GM13977 (cell line): Measurements from ENCODE around the gene TK2.
"Not testable (repeated sequence)": the region's sequence is repeated elsewhere in the genome, so short reads cannot be mapped to it uniquely, and the experiment has no call there.

Source experiments
- DNase-seq: peaks from one replicate; pipeline ENCODE4 v3.0.0; 2012; ENCODE audit warnings: low spot score
- in situ Hi-C: fragments of 300-500 bp; cut with MboI; formaldehyde crosslinking; loops from one replicate; pipeline ENCODE4 v1.12.0; 2022; ENCODE audit warnings: low sequenced_read_pairs, low pct_unique_long_range_greater_than_20kb, mixed read lengths, inconsistent platforms; ENCODE audit not compliant: unreplicated experiment
- TF ChIP-seq, protein P1 (sequence below): IDR thresholded peaks from 2 replicates; pipeline ENCODE4 v1.5.1; 2012; ENCODE audit warnings: mild to moderate bottlenecking, control low read depth; ENCODE audit not compliant: insufficient read depth; ENCODE audit errors: extremely low read depth, missing control alignments

TK2 gene

DNA sequence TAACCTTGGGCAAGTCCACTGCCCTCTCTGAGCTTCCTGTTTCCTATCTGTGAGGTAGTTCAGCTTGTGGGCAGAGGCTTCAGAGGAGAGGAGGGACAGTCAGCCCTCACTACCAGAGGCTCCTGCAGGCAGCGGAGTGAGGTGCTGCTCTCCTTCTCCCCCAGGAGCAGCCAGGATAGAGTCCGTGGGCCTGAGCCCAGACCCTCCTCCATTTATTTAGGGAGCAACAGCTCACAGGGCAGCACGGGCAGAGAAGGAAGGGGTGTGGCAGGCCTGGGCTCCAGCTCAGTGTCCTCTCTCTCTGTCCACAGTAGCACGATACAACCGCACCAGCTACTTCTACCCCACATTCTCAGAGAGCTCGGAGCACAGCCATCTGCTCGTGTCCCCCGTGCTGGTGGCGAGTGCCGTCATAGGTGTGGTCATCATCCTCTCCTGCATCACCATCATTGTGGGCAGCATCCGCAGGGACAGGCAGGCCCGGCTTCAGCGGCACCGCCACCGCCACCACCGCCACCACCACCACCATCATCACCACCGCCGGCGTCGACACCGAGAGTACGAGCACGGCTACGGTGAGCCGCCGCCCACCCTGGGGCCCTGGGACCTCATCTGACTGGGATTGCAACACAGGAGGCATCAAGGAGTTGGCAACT, 80.5 kb downstream of the TK2 start:
- TF ChIP-seq, protein P1, sequence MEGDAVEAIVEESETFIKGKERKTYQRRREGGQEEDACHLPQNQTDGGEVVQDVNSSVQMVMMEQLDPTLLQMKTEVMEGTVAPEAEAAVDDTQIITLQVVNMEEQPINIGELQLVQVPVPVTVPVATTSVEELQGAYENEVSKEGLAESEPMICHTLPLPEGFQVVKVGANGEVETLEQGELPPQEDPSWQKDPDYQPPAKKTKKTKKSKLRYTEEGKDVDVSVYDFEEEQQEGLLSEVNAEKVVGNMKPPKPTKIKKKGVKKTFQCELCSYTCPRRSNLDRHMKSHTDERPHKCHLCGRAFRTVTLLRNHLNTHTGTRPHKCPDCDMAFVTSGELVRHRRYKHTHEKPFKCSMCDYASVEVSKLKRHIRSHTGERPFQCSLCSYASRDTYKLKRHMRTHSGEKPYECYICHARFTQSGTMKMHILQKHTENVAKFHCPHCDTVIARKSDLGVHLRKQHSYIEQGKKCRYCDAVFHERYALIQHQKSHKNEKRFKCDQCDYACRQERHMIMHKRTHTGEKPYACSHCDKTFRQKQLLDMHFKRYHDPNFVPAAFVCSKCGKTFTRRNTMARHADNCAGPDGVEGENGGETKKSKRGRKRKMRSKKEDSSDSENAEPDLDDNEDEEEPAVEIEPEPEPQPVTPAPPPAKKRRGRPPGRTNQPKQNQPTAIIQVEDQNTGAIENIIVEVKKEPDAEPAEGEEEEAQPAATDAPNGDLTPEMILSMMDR, result no peak
- DNase-seq, result no peak
- in situ Hi-C loops, result no loop called here

DNA sequence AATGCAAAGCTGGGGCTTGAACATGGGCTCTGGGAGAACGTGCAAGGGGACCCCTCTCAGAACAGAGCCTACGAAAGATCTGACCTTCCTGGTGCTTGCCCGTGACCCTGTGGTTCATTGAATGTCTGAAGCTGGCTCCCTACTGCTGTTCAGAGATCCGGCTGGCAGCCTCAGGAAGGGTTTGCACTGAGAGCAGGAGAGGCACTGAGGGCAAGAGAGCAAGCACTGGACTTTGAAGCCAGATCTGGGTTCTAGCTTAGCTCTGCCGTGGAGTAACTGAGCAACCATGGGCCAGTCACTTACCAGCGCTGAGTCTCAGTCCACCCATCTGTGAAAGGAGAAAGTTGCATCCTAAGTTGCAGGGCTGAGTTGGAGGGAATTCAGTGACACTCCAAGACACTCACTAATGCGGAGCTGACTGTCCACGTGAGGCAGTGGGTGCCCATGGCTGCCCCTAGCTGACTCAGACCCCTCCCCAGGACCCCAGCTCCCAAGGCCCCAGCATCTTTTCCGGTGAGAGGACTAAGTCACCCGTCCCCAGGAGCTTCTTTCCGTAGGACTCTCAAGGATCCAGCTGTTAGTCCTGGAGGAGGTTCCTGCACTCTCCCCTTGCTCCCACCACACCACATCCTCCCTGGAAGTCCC, 81.5 kb downstream of the TK2 start:
- in situ Hi-C loops, result no loop called here
- no peak for DNase-seq
- TF ChIP-seq, protein P1, result no peak

DNA sequence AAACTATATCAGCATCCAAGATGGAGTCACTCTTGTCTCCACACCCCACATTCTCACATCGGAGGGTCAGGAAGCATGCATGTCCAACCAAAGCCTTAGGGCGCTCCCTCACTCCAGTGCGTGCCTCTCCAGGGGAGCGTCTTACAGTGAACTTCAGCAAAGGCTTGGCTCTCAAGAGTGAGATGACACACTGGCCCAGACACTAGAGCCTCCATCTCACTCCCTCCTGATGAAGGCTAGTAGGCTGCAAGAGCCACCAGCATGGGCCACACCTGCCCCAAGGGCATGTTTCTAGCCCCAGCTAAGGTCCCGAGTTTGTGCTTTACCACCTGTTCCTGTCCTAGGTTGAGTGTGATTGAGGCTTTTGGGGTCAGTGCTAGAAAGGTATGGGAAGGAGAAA, 82.3 kb downstream of the TK2 start:
- DNase-seq, result no peak
- in situ Hi-C loops, result no loop called here
- TF ChIP-seq, protein P1, result no peak

DNA sequence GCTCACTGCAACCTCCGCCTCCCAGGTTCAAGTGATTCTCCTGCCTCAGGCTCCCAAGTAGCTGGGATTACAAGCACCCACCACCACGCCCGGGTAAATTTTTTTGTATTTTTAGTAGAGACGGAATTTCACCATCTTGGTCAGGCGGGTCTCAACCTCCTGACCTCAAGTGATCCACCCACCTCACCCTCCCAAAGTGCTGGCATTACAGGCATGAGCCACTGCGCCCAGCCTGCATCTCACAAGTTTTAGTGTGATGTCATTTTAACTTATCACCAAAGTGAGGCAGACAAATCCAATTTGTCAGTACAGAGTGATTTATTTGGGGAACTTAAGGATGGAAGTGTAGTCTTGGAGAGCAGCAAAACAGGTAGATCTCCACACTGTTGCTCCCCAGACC, 83.3 kb downstream of the TK2 start:
- DNase-seq, in situ Hi-C loops: not testable (repeated sequence)

DNA sequence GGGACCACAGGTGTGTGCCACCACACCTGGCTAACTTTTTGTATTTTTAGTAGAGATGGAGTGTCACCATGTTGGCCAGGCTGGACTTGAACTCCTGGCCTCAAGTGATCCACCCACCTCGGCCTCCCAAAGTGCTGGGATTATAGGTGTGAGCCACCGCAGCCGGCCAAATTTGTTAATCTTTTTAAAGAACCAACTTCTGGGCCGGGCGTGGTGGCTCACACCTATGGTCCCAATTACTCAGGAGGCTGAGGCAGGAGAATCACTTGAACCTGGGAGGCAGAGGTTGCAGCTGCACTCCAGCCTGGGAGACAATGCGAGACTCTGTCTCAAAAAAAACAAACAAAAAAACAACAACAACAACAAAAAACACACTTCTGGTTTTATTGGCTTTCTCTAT, 84.0 kb downstream of the TK2 start:
- DNase-seq, in situ Hi-C loops: not testable (repeated sequence)

DNA sequence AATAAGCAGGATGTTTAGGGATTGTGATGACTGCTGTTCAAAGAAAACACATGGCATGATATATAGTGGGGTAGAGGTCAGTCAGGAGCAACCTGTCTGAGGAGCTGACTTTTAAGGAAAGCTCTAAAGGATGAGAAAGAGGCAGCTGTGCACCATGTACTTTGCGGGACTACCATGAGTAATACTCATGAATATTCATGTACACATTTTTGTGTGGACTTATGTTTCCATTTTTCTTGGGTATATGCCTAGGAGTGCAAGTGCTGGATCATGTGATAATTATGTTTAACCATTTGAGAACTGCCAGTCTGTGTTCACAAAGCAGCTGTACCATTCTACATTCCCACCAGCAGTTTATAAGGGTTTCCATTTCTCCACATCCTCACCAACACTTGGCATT, 87.0 kb downstream of the TK2 start:
- TF ChIP-seq, protein P1, result no peak
- no peak for DNase-seq
- in situ Hi-C loops, result no loop called here

DNA sequence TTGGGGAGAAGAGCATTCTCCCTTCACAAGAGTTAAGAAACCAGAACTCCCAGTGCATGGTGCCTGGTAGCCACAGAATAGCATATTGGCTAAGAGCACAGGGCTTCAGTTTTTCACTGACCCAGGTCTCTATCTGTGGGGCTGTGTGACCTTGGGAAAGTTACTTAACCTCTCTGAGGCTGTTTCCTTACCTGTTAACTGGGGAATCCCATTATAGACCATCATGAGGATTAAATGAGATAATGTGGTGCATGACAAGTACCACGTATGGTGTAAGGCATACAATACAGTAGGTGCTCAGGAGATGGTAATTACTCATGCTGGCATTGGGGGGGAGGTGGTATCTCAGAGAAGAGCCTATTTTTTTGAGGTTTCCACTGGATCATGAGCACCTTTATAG, 89.2 kb downstream of the TK2 start:
- DNase-seq, result no peak
- in situ Hi-C loops, result no loop called here
- TF ChIP-seq, protein P1, result no peak
